ENCODE data around the gene VWA3B. TPM values are rescaled to one million over a fixed set of nuclear protein-coding genes. Genes with fewer than 3 reads are reported as not detected.

Gene VWA3B
- total RNA-seq, 1 experiment from 2014 or later, result not detected

GRCh38 chr2:98172150-98172765 is 85.3 kb downstream of the VWA3B start:
- H3K79me1 ChIP-seq (ENCODE audit: insufficient read depth, low read depth, low read length, poor library complexity, severe bottlenecking), result no peaks in the 10 kb centered on the region
- H3K18ac ChIP-seq (ENCODE audit: insufficient read length, low read depth, low read length), result no peak overlapping the region
- H2BK5ac ChIP-seq (ENCODE audit: insufficient read length, low read length), result no peak overlapping the region
- no peak overlapping the region for H2BK12ac ChIP-seq (ENCODE audit: insufficient read length, low read depth, low read length)
- no peak overlapping the region for H3T11ph ChIP-seq (ENCODE audit: low read length)
- H4K20me1 ChIP-seq (ENCODE audit: control insufficient read depth, insufficient read depth, insufficient read length), result no peaks in the 10 kb centered on the region
- TF ChIP-seq CTCF (conservative IDR thresholded peaks at IDR 0.05), result no peak
- H3K4me2 ChIP-seq (ENCODE audit: insufficient read depth, insufficient read length, low read length), result no peak overlapping the region
- Mint-ChIP-seq H3K4me1 (peaks cover 15 to 19% of the 10 kb centered on the region in 2 experiments), H3K9me3 (peaks cover 0 to 2% of the 10 kb centered on the region in 2 experiments; a peak in 2 of 5 replicates), H3K27ac (no peak overlapping the region), H3K27me3 (ENCODE audit: low read depth) (peaks cover 18% of the 10 kb centered on the region), H3K4me3 (no peak overlapping the region), H3K36me3 (ENCODE audit: insufficient read depth in 1 of 3, low read depth in 3 of 3) (no peaks in the 10 kb centered on the region)
- no peaks in the 10 kb centered on the region for H3K4me1 ChIP-seq (ENCODE audit: insufficient read depth, low read length)
- no peak overlapping the region for H2AK5ac ChIP-seq (ENCODE audit: insufficient read length, low read length)
- H3K27ac ChIP-seq (ENCODE audit: insufficient read length, low read depth, low read length), result no peak overlapping the region
- no peak overlapping the region for H2BK120ac ChIP-seq (ENCODE audit: low read depth, low read length, poor library complexity, severe bottlenecking)
- H3K27me3 ChIP-seq (ENCODE audit: insufficient read depth, low read length), result no peaks in the 10 kb centered on the region
- H3K23me2 ChIP-seq (ENCODE audit: insufficient read length, low read depth, low read length, poor library complexity, severe bottlenecking), result no peaks in the 10 kb centered on the region
- no CpG with 5 or more reads among the region's 14 CpGs for WGBS (ENCODE audit: extremely low coverage, insufficient read length, low lambda C conversion rate)
- H2AFZ ChIP-seq (ENCODE audit: low read length), result no peak overlapping the region
- no peak overlapping the region for H4K5ac ChIP-seq (ENCODE audit: insufficient read length, low read depth, low read length)
- no peak overlapping the region for H4K8ac ChIP-seq (replicated peaks; ENCODE audit: insufficient read length, low read depth, low read length)
- no peak overlapping the region for H3K9ac ChIP-seq (ENCODE audit: extremely low read depth, insufficient read length, low read length)
- H3K4ac ChIP-seq (ENCODE audit: low read depth, low read length), result no peak overlapping the region
- H3K23ac ChIP-seq (ENCODE audit: insufficient read length, low read depth, low read length), result no peak overlapping the region
- H2BK20ac ChIP-seq (ENCODE audit: low read depth, low read length, poor library complexity, severe bottlenecking), result no peak overlapping the region
- H3K14ac ChIP-seq (ENCODE audit: insufficient read depth, low read length), result no peak overlapping the region
- H2BK15ac ChIP-seq (ENCODE audit: low read depth, low read length), result no peak overlapping the region
- DNase-seq, result no peak
- H3K56ac ChIP-seq (ENCODE audit: insufficient read length, low read depth, low read length), result no peak overlapping the region
- no peaks in the 10 kb centered on the region for H3K79me2 ChIP-seq (ENCODE audit: insufficient read depth, low read length)
- H4K91ac ChIP-seq (ENCODE audit: insufficient read length, low read depth, low read length), result no peak overlapping the region
- no peaks in the 10 kb centered on the region for H3K9me3 ChIP-seq (ENCODE audit: control insufficient read depth, low read depth, low read length)
